IMR-90 (cell line): Measurements from ENCODE around the gene ADAMTSL1. TPM values are rescaled to one million over a fixed set of nuclear protein-coding genes. Genes with fewer than 3 reads are reported as not detected.

Experiments
- ATAC-seq: fragments of 200-7000 bp; cut with Tn5 transposase; 2 replicates; pipeline ENCODE4 v1.9.1; 2020; ENCODE audit warnings: low read depth, mild to moderate bottlenecking, moderate library complexity
- BruUV-seq: library from RNA; stranded (reverse); fragments of 400-500 nt; replicated peaks from 2 replicates; lab custom pipeline; 2021; lab: Mats Ljungman, UMichigan
- CTCF ChIA-PET: fragments of 300-600 bp; formaldehyde crosslinking; extraction: SDS; loops from one replicate; lab custom pipeline; 2021; ENCODE audit warnings: antibody characterized with exemption; lab: Yijun Ruan, JAX
- POLR2A ChIA-PET: fragments of 300-600 bp; sonication (Branson Sonifier 250); formaldehyde crosslinking; loops from one replicate; lab custom pipeline; 2022; ENCODE audit warnings: antibody characterized with exemption; ENCODE audit not compliant: unreplicated experiment; lab: Charles Lee
- DNase-seq: peaks from one replicate; pipeline ENCODE4 v3.0.0; 2013
- H2AFZ ChIP-seq: replicated peaks from 2 replicates; pipeline ENCODE3; 2013; ENCODE audit warnings: low read length, mild to moderate bottlenecking; ENCODE audit not compliant: poor library complexity
- H2AK5ac ChIP-seq: 2 replicates; pipeline ENCODE4 v1.6.1; 2013; ENCODE audit warnings: low read depth, low read length, inconsistent platforms
- H2AK9ac ChIP-seq: replicated peaks from 2 replicates; pipeline ENCODE3; 2013; ENCODE audit warnings: mild to moderate bottlenecking, low read depth, low read length, moderate library complexity; ENCODE audit not compliant: poor library complexity
- H2BK120ac ChIP-seq: 2 replicates; pipeline ENCODE4 v1.6.1; 2013; ENCODE audit warnings: low read depth, low read length, inconsistent platforms
- H2BK15ac ChIP-seq: 3 replicates; pipeline ENCODE4 v1.6.1; 2013; ENCODE audit warnings: low read depth, low read length, inconsistent platforms
- H2BK20ac ChIP-seq: 2 replicates; pipeline ENCODE4 v1.6.1; 2013; ENCODE audit warnings: low read depth, mild to moderate bottlenecking, inconsistent platforms, low read length, moderate library complexity
- H2BK5ac ChIP-seq: 2 replicates; pipeline ENCODE4 v1.6.1; 2013; ENCODE audit warnings: mild to moderate bottlenecking, low read depth, low read length, inconsistent platforms; ENCODE audit not compliant: poor library complexity, severe bottlenecking
- H3K14ac ChIP-seq: replicated peaks from 2 replicates; pipeline ENCODE4 v1.6.1; 2013; ENCODE audit warnings: low read depth, low read length, inconsistent platforms
- H3K18ac ChIP-seq: 2 replicates; pipeline ENCODE4 v1.6.1; 2013; ENCODE audit warnings: low read depth, low read length, control low read depth
- H3K23ac ChIP-seq: 2 replicates; pipeline ENCODE4 v1.6.1; 2013; ENCODE audit warnings: low read depth, low read length, inconsistent platforms
- H3K27ac ChIP-seq: 2 replicates; pipeline ENCODE4 v1.5.1; 2013; ENCODE audit warnings: mild to moderate bottlenecking, control low read depth, low read length; ENCODE audit not compliant: insufficient read depth
- H3K27me3 ChIP-seq: 2 replicates; pipeline ENCODE4 v1.6.1; 2013; ENCODE audit warnings: low read length; ENCODE audit not compliant: control insufficient read depth, insufficient read depth
- H3K36me3 ChIP-seq: 2 replicates; pipeline ENCODE4 v1.6.1; 2013; ENCODE audit warnings: low read length, mixed read lengths; ENCODE audit not compliant: control insufficient read depth, insufficient read depth
- H3K4ac ChIP-seq: 2 replicates; pipeline ENCODE4 v1.6.1; 2013; ENCODE audit warnings: low read depth, low read length, inconsistent platforms
- H3K4me1 ChIP-seq: 2 replicates; pipeline ENCODE4 v1.6.1; 2013; ENCODE audit warnings: low read length, mixed read lengths; ENCODE audit not compliant: control insufficient read depth, insufficient read depth
- H3K4me2 ChIP-seq: 2 replicates; pipeline ENCODE4 v1.6.1; 2013; ENCODE audit warnings: low read depth, mild to moderate bottlenecking, control low read depth, low read length, moderate library complexity
- H3K4me3 ChIP-seq: 2 replicates; pipeline ENCODE4 v1.5.1; 2013; ENCODE audit warnings: low read depth, mild to moderate bottlenecking, control low read depth, low read length, moderate library complexity; ENCODE audit not compliant: insufficient read depth
- H3K56ac ChIP-seq: 2 replicates; pipeline ENCODE4 v1.6.1; 2013; ENCODE audit warnings: low read length, inconsistent platforms; ENCODE audit not compliant: insufficient read depth; ENCODE audit errors: extremely low read depth
- H3K79me1 ChIP-seq, 2 experiments: 2 replicates each; pipeline ENCODE4 v1.6.1; 2013; ENCODE audit warnings: low read length in 2 of 2, inconsistent platforms in 1 of 2, low read depth in 1 of 2
- H3K9ac ChIP-seq: 2 replicates; pipeline ENCODE4 v1.6.1; 2013; ENCODE audit warnings: low read depth, low read length, control low read depth
- H3K9me1 ChIP-seq: 2 replicates; pipeline ENCODE4 v1.6.1; 2013; ENCODE audit warnings: low read length, inconsistent platforms; ENCODE audit not compliant: insufficient read depth
- H3K9me3 ChIP-seq: 2 replicates; pipeline ENCODE4 v1.6.1; 2013; ENCODE audit warnings: low read length; ENCODE audit not compliant: control insufficient read depth, insufficient read depth
- H4K20me1 ChIP-seq: 2 replicates; pipeline ENCODE4 v1.6.1; 2013; ENCODE audit warnings: low read length, inconsistent platforms; ENCODE audit not compliant: insufficient read depth
- H4K5ac ChIP-seq: 2 replicates; pipeline ENCODE4 v1.6.1; 2013; ENCODE audit warnings: mild to moderate bottlenecking, low read depth, low read length, control low read depth
- H4K8ac ChIP-seq, 2 experiments: 2 replicates each; pipeline ENCODE4 v1.6.1; 2013; ENCODE audit warnings: low read depth in 2 of 2, low read length in 2 of 2, control low read depth in 1 of 2, inconsistent platforms in 1 of 2
- H4K91ac ChIP-seq: 2 replicates; pipeline ENCODE4 v1.6.1; 2013; ENCODE audit warnings: low read depth, low read length, inconsistent platforms; ENCODE audit not compliant: insufficient read depth
- BHLHE40 ChIP-seq: fragments of 150-350 bp; IDR thresholded peaks from 2 replicates; pipeline ENCODE4 v1.6.1; 2016; ENCODE audit warnings: mild to moderate bottlenecking, low read depth, low read length
- CEBPB ChIP-seq: IDR thresholded peaks from 2 replicates; pipeline ENCODE4 v1.6.1; 2012; ENCODE audit warnings: low read depth, low read length, improper control_type of control experiment
- CHD1 ChIP-seq: IDR thresholded peaks from 2 replicates; pipeline ENCODE4 v1.6.1; 2012; ENCODE audit warnings: low read depth, low read length, improper control_type of control experiment
- ELK1 ChIP-seq: fragments of 150-350 bp; IDR thresholded peaks from 2 replicates; pipeline ENCODE4 v1.6.1; 2016; ENCODE audit warnings: low read depth, mild to moderate bottlenecking, low read length, moderate library complexity, borderline replicate concordance
- FOS ChIP-seq: fragments of 150-350 bp; IDR thresholded peaks from 2 replicates; pipeline ENCODE4 v1.6.1; 2016; ENCODE audit warnings: low read depth, low read length
- MAFK ChIP-seq: IDR thresholded peaks from 2 replicates; pipeline ENCODE4 v1.6.1; 2012; ENCODE audit warnings: low read depth, low read length, improper control_type of control experiment
- POLR2A ChIP-seq: IDR thresholded peaks from 2 replicates; pipeline ENCODE4 v1.6.1; 2012; ENCODE audit warnings: mild to moderate bottlenecking, low read depth, low read length
- RCOR1 ChIP-seq: IDR thresholded peaks from 2 replicates; pipeline ENCODE4 v1.6.1; 2012; ENCODE audit warnings: mild to moderate bottlenecking, low read length, improper control_type of control experiment; ENCODE audit not compliant: insufficient replicate concordance
- SMC3 ChIP-seq: fragments of 150-350 bp; IDR thresholded peaks from 2 replicates; pipeline ENCODE4 v1.6.1; 2016; ENCODE audit warnings: low read depth, mild to moderate bottlenecking, antibody characterized with exemption, low read length, moderate library complexity
- USF2 ChIP-seq: fragments of 150-350 bp; IDR thresholded peaks from 2 replicates; pipeline ENCODE4 v1.6.1; 2017; ENCODE audit warnings: mild to moderate bottlenecking, antibody characterized with exemption, low read length, low read depth
- WGBS, 2 experiments: methylation state at CpG; one replicate each; pipeline versions ENCODE4 v1.1.5 to v1.1.7; 2013; ENCODE audit warnings: missing lambda C conversion rate in 2 of 2; ENCODE audit not compliant: insufficient read length in 1 of 2; ENCODE audit errors: extremely low coverage in 2 of 2; 5-methylcytosine and 5-hydroxymethylcytosine counted together
- dilution Hi-C: fragments of 300-500 bp; cut with HindIII; formaldehyde crosslinking; loops from one replicate; pipeline ENCODE4 v1.14.3; 2018; ENCODE audit warnings: low sequenced_read_pairs; ENCODE audit not compliant: unreplicated experiment
- in situ Hi-C: fragments of 300-500 bp; cut with MboI; formaldehyde crosslinking; loops from 3 replicates; pipeline ENCODE4 v1.14.3; 2019; ENCODE audit warnings: low sequenced_read_pairs, inconsistent platforms, mixed read lengths
- intact Hi-C: fragments of 100-400 bp; cut with micrococcal nuclease; formaldehyde crosslinking; loops from 2 replicates; pipeline ENCODE4 v1.10.0; 2022
- polyA plus RNA-seq, 3 experiments: library from polyadenylated mRNA; depleted of rRNA; stranded (reverse); fragments of >200 nt; gene quantifications; 2 replicates each; pipeline ENCODE4 v1.2.3, GENCODE V29; 2012; ENCODE audit warnings: low replicate concordance in 1 of 3
- total RNA-seq: library from RNA; depleted of rRNA; stranded (reverse); fragments of >200 nt; gene quantifications from 2 replicates; pipeline ENCODE4 v1.2.3, GENCODE V29; 2012

The ADAMTSL1 gene
- total and polyA plus RNA-seq, 2 of the 4 experiments (the other 2 are of a cell fraction): 38.2 to 62.2 TPM

GRCh38 chr9:18660001-18660400 lies 186.0 kb downstream of the ADAMTSL1 start:
- ChIA-PET CTCF (no interaction called here), POLR2A (no interaction called here)
- Histone ChIP-seq H4K5ac (no peak overlapping the region), H3K27ac (no peak overlapping the region), H3K27me3 (no peaks in the 10 kb centered on the region), H3K36me3 (no peaks in the 10 kb centered on the region), H2AFZ (no peak overlapping the region), H4K8ac (no peak overlapping the region), H3K14ac (no peak overlapping the region), H3K9ac (no peak overlapping the region), H3K4me1 (peaks cover 2% of the 10 kb centered on the region), H4K91ac (no peak overlapping the region), H4K20me1 (no peaks in the 10 kb centered on the region), H2AK5ac (no peak overlapping the region), H3K18ac (no peak overlapping the region), H3K23ac (no peak overlapping the region), H2BK5ac (no peak overlapping the region), H3K56ac (no peak overlapping the region), H2BK120ac (no peak overlapping the region), H3K4ac (no peak overlapping the region; the same call in 1 of the 2 replicates), H2BK15ac (no peak overlapping the region), H3K79me1 (no peaks in the 10 kb centered on the region), H2AK9ac (no peak overlapping the region), H3K9me1 (no peaks in the 10 kb centered on the region; the same call in 1 of the 2 replicates), H3K4me2 (no peak overlapping the region), H3K4me3 (no peak overlapping the region), H2BK20ac (no peak overlapping the region; the same call in 1 of the 2 replicates), H3K9me3 (no peaks in the 10 kb centered on the region)
- DNase-seq (no peak), ATAC-seq (no peak)
- WGBS, 2 experiments: no CpG with 5 or more reads among the region's 1 CpG
- no TSS peak for BruUV-seq
- intact Hi-C loops: no loop called here
- in situ Hi-C loops: no loop called here
- TF ChIP-seq USF2: no peak
- no peak for TF ChIP-seq MAFK
- TF ChIP-seq POLR2A: no peak
- no peak for TF ChIP-seq RCOR1
- TF ChIP-seq FOS: no peak
- no peak for TF ChIP-seq ELK1
- no peak for TF ChIP-seq CHD1
- no peak for TF ChIP-seq BHLHE40
- TF ChIP-seq SMC3: no peak
- no peak for TF ChIP-seq CEBPB
- dilution Hi-C loops: no loop called here
